Glutamatergic neuron (in vitro differentiated cells): ENCODE results near the gene CALML6. TPM values are rescaled to one million over a fixed set of nuclear protein-coding genes. Genes with fewer than 3 reads are reported as not detected.

Experiments used
- DNase-seq: peaks from one replicate; pipeline ENCODE4 v3.0.0; 2022
- H3K27ac Mint-ChIP-seq: one replicate; pipeline ENCODE4 v1.8.0; 2020; ENCODE audit warnings: mild to moderate bottlenecking, mixed read lengths, inconsistent platforms; ENCODE audit not compliant: unreplicated experiment
- H3K27me3 Mint-ChIP-seq: one replicate; pipeline ENCODE4 v1.8.0; 2020; ENCODE audit warnings: mild to moderate bottlenecking, moderate library complexity, mixed read lengths, inconsistent platforms; ENCODE audit not compliant: unreplicated experiment
- H3K36me3 Mint-ChIP-seq: one replicate; pipeline ENCODE4 v1.8.0; 2020; ENCODE audit warnings: mild to moderate bottlenecking, mixed read lengths, inconsistent platforms; ENCODE audit not compliant: unreplicated experiment
- H3K4me1 Mint-ChIP-seq: one replicate; pipeline ENCODE4 v1.8.0; 2020; ENCODE audit warnings: mild to moderate bottlenecking, low read depth, mixed read lengths, inconsistent platforms; ENCODE audit not compliant: unreplicated experiment
- H3K4me3 Mint-ChIP-seq: one replicate; pipeline ENCODE4 v1.8.0; 2020; ENCODE audit warnings: mild to moderate bottlenecking, mixed read lengths, inconsistent platforms; ENCODE audit not compliant: unreplicated experiment
- H3K9me3 Mint-ChIP-seq: one replicate; pipeline ENCODE4 v1.8.0; 2020; ENCODE audit warnings: mild to moderate bottlenecking, moderate library complexity, mixed read lengths, inconsistent platforms; ENCODE audit not compliant: unreplicated experiment
- total RNA-seq: library from RNA; stranded (reverse); fragmentation: NEBNext Ultra II Directional; extraction: Animal tissue kit (Norgen Biotek cat#: 25700); gene quantifications from one replicate; pipeline ENCODE4 v1.2.1, GENCODE V29; 2021; ENCODE audit not compliant: unreplicated experiment
- TF ChIP-seq, protein P1 (sequence below): fragments of 200-600 bp; sonication (generic); IDR thresholded peaks from one replicate; pipeline ENCODE4 v1.5.0; 2021; ENCODE audit not compliant: partially characterized antibody, unreplicated experiment

The CALML6 gene
- total RNA-seq, 1 donor from 2014 or later = 5.2 TPM

DNA sequence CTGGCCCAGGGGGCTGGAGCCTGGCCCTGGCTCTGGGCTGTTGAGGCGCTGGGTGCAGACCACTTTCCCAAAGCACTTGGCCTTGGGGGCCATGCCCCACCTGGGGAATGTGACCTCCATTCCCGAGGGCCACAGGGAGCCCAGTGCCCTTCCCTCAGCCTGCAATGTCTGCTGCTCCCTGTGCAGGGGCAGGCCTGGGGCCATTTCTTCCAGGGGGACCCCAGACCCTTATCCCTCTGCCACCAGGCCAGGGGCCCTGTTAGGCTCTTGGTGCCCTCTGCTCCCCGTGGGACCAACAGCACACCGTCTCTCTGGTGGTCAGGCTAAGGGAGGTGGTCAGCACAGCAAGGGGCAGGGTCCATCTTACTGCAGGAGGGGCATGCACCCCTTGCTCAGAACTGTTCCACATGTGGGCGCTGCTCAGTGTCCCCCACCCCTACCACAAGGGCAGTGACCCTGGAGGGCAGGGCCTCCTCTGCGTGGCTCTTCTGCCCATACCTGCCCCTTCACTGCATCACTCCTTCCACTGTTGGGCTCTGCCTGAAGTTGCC lies 5.1 kb downstream of the CALML6 start:
- H3K4me1 Mint-ChIP-seq = peaks cover under 1% of the 10 kb centered on the region
- H3K36me3 Mint-ChIP-seq = no peaks in the 10 kb centered on the region
- H3K27ac Mint-ChIP-seq = no peak overlapping the region
- H3K27me3 Mint-ChIP-seq = no peaks in the 10 kb centered on the region
- no peak overlapping the region for H3K4me3 Mint-ChIP-seq
- TF ChIP-seq, protein P1, sequence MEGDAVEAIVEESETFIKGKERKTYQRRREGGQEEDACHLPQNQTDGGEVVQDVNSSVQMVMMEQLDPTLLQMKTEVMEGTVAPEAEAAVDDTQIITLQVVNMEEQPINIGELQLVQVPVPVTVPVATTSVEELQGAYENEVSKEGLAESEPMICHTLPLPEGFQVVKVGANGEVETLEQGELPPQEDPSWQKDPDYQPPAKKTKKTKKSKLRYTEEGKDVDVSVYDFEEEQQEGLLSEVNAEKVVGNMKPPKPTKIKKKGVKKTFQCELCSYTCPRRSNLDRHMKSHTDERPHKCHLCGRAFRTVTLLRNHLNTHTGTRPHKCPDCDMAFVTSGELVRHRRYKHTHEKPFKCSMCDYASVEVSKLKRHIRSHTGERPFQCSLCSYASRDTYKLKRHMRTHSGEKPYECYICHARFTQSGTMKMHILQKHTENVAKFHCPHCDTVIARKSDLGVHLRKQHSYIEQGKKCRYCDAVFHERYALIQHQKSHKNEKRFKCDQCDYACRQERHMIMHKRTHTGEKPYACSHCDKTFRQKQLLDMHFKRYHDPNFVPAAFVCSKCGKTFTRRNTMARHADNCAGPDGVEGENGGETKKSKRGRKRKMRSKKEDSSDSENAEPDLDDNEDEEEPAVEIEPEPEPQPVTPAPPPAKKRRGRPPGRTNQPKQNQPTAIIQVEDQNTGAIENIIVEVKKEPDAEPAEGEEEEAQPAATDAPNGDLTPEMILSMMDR = no peak
- no peak for DNase-seq
- H3K9me3 Mint-ChIP-seq = peaks cover 2% of the 10 kb centered on the region

DNA sequence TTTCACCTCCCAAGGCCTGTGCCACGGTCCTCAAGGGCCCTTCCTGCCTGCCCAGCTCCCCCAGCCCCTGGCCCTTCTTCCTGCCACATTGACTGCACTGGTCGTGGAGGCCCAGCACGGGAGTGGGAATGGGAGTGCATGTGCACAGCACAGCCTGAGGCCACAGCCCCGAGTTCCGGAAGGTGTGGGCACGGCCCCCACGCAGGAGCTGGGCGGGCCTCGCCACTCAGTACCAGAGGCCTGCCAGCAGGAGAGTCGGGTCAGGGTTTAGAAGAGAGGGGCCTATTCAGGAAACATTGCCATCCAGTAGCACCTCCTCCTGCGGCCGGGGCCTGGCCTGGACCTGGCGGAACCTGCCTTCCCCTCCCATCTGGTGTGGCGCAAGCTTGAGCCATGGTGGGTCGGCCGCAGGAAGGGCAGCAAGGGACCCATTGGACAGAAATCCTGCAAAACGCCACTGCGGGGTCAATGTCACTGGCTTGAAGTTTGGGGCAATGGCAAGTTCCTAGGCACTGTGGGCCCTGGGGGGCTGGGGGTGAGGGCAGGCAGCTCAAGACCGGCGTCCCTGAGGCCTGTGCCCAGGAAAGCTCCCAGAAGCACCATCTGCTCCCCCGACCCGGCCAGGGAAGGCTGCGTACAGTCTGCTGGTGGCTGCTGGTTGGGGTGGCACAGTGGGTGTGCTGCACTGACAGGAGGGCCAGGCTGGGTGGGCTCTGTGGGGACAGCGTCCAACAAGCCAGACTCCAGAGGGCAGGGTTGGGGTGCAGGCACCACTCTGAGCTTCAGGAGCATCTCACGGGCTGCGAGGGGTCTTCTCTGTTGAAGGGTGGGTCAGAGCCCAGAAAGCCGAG lies 5.8 kb downstream of the CALML6 start:
- H3K27me3 Mint-ChIP-seq = no peaks in the 10 kb centered on the region
- no peak overlapping the region for H3K4me3 Mint-ChIP-seq
- no peak overlapping the region for H3K27ac Mint-ChIP-seq
- peaks cover 2% of the 10 kb centered on the region for H3K9me3 Mint-ChIP-seq
- H3K36me3 Mint-ChIP-seq = no peaks in the 10 kb centered on the region
- TF ChIP-seq, protein P1 = no peak
- no peaks in the 10 kb centered on the region for H3K4me1 Mint-ChIP-seq
- DNase-seq = peak; percentile 12

DNA sequence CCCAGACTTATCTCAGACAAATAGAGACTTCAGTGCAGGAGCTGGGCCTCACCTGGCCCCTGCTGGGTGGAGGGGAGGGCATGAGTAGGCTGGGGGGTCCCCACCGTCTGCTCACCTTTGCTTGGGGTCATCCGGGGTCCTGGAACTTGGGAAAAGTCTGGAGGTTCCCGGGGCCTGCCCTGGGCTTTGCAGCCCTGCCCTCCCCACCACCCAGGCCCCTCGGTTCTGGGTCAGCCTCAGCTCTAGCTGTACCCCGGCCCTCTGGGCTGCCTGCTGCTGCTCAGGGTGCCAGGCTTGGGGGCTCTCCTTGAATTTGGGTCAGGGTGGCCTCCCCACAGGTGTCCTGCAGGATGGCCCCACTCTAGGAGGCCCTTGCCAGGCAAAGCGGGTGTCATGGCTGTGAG lies 6.4 kb downstream of the CALML6 start:
- H3K4me1 Mint-ChIP-seq = no peaks in the 10 kb centered on the region
- TF ChIP-seq, protein P1 = no peak
- no peak overlapping the region for H3K27ac Mint-ChIP-seq
- no peaks in the 10 kb centered on the region for H3K36me3 Mint-ChIP-seq
- DNase-seq = no peak
- no peaks in the 10 kb centered on the region for H3K27me3 Mint-ChIP-seq
- H3K4me3 Mint-ChIP-seq = no peak overlapping the region
- H3K9me3 Mint-ChIP-seq = peaks cover 2% of the 10 kb centered on the region

DNA sequence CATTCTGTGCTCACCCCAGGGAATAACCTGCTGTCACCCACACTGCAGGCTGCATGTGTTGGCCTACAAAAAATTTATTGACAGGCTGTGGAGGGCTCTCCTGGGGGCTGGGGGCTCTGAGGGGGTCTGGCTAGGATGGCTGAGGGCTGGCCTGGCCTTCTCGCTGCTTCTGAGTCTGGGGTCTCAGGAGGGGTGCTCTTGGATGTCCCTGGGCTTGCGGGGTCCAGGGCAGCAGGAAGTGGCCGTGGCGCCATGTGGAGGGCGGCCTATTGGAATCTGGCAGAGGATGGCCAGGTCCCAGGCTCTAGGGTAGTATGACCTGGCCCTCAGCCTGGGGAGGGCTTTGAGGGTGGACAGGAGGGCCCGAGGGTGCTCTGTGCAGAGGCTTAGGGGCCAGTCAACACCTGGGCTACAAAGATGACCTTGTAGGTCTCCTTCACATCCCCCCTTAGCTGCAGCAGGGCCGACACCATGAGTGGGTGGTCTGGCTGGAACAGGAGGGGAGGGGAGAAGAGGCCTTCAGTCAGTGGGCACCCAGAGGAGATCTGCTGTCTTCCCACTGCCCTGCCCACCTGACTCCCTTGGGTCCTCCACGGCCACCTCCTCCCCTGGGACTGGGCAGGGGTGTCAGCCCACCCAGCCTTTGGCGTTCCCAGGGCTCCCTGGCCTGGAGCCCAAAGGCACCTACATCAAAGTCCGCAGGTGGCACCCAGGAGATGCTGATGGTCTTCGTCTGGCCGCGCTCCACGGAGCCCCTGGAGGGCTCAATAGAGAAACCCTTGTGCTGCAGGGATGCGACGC lies 7.0 kb downstream of the CALML6 start:
- H3K36me3 Mint-ChIP-seq = no peaks in the 10 kb centered on the region

More for the DNA sequence above, 7.0 kb downstream of the CALML6 start:
- H3K27me3 Mint-ChIP-seq = no peaks in the 10 kb centered on the region
- H3K4me3 Mint-ChIP-seq = no peak overlapping the region
- no peaks in the 10 kb centered on the region for H3K4me1 Mint-ChIP-seq
- no peak overlapping the region for H3K27ac Mint-ChIP-seq
- H3K9me3 Mint-ChIP-seq = peaks cover 2% of the 10 kb centered on the region
- DNase-seq = no peak
- TF ChIP-seq, protein P1 = no peak
